ENCODE data around the gene ABCA8. TPM values are rescaled to one million over a fixed set of nuclear protein-coding genes. Genes with fewer than 3 reads are reported as not detected.
"Not testable (repeated sequence)": the region's sequence is repeated elsewhere in the genome, so short reads cannot be mapped to it uniquely, and the experiment has no call there.

Gene ABCA8
- total RNA-seq, 2 donors from 2014 or later: 5.6 to 15.6 TPM

DNA sequence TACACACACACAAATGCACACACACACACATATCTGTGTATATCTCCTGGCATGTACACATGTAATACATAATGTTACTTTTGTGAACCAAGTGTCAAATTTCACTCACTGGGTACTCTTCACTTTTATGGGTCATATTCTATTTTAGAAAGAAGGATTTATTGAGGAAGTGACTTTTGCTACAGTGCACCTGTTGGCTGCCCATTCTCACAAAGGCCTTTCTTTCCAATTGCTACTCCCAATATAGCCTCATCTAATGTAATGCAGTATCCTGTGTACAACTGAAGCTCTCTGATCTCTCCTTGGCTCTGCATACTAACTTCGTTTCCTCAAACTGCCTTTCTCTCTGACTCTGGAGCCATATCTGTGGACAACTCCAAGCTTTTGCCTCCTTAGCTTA lies 107.5 kb downstream of the ABCA8 start:
- ATAC-seq (peak; percentile 27), DNase-seq (no peak)
- intact Hi-C loops (cut with DNase I, micrococcal nuclease): no loop called here

DNA sequence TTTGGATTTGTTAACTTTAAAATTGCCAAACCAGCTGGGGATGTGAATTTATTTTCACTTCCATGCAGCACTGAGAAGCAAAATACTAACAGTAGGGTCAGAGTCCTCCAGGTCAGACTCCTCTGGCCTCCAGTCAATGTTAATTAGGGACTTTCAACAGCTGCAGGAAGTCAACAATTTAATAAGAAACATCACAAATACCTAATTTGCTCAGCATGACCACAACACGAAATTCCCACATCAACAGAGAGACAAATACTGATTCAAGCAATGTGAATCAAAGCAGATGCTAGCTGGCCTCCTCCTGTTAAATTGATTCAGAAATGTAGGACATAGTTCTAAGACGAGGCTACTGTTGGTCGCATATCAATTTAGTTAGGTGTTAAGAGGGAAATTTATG lies 111.7 kb downstream of the ABCA8 start:
- no peak for DNase-seq
- intact Hi-C loops (cut with DNase I, micrococcal nuclease): no loop called here
- no peak for ATAC-seq

- DNase-seq (no peak), ATAC-seq (no peak)
- intact Hi-C loops (cut with DNase I, micrococcal nuclease): no loop called here
These were observed 115.1 kb downstream of the ABCA8 start for GRCh38 chr17:68840073-68840472.

DNA sequence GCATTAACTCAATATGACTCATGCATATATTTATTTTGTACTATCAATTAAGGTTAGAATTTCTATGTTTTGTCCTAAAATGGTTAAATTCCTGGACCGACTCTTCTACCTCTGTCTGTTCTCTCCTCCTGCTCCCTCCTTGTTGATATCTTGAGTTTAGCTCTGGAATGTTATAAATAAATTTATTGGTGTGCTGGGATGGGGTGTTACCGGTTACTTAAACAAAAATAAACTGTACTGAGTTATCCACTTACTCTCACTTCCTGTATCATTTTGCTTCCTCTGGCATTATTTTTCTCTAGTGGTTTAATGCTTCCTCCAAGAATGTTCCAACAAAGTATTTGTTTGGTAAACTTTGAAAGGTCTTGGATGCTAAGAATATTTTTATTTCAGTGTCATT lies 120.1 kb downstream of the ABCA8 start:
- no peak for ATAC-seq
- intact Hi-C loops (cut with DNase I, micrococcal nuclease): no loop called here

DNA sequence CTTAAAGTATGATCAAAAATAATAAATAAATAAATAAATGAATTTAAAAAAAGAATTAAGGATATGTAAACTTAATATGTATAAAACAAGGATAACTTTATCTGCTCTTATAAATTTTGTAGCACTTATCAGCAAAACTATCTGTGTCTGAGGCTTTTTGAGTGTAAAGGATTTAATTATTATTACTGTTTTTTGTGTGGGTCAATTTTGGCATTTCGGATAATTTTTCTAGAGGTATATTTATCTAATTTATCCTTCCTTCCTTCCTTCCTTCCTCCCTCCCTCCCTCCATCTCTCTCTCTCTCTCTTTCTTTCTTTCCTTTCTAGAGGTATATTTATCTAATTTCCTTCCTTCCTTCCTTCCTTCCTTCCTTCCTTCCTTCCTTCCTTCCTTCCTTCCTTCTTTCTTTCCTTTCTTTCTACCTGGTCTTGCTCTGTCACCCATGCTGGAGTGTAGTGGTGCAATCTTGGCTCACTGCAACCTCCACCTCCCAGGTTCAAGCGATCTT lies 120.8 kb downstream of the ABCA8 start:
- ATAC-seq (no peak), DNase-seq (no peak)
- intact Hi-C loops (cut with DNase I, micrococcal nuclease): no loop called here

More for the DNA sequence above, 120.1 kb downstream of the ABCA8 start:
- no peak for DNase-seq

DNA sequence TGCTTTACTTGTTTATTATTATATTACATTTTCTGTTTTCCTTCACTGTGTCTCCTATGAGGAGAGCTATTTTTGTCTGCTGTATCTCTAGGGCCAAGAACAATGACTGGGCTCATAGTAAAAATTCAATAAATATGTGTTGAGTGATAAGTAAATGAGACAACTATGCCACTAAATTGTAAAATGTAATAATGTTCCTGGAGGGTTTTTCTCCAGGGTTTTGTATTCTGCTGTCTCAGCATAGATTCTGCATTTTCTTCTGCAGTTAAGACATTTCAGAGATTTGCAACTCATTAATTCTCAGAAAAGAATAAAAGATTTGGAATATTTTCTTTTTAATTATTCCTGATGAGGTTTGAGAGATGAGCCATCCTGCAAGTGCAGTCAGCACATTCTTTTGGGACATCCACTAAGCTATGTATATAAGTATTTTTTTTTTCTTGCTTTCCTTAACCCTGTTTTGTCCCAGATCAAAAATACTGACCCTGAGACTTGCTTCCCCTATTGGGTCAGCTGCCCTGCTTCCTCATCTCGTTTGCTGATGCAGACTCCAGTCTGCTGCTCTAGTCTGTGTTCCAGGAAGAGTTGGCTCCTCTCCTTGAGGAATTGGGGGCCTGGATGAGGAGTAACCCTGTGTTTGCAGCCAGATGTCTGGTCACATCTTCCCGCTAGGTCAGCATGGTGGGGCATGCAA lies 122.9 kb downstream of the ABCA8 start:
- DNase-seq (peak in 1 of 2 donors; percentile 43), ATAC-seq (no peak)
- intact Hi-C loops (cut with DNase I, micrococcal nuclease): no loop called here

- intact Hi-C loops (cut with DNase I, micrococcal nuclease): no loop called here
- no peak for DNase-seq
- no peak for ATAC-seq
These were observed 124.0 kb downstream of the ABCA8 start for GRCh38 chr17:68831170-68831569.

GRCh38 chr17:68830313-68830712 lies 124.9 kb downstream of the ABCA8 start:
- intact Hi-C loops (cut with DNase I, micrococcal nuclease): no loop called here
- DNase-seq (no peak), ATAC-seq (no peak)

DNA sequence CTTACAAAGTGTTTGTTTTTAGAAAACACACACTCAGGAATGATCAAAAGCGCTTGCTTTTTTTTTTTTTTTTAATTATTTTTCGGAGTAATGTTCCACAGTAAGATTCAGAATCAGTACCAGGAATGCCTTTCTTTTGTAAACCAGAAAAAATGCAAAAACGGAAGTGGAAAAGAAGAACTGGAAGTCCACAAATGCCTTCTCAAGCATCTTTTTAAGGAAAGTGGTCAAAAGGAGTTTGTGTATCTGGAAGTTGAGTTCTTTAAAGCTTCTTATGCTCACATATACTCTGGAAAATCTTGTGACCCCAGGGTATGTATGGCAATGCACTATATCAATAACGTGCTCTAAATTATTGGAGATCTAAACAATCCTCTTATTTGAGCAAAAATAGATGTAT lies 126.0 kb downstream of the ABCA8 start:
- ATAC-seq: no peak
- no peak for DNase-seq
- intact Hi-C loops (cut with DNase I, micrococcal nuclease): no loop called here

GRCh38 chr17:68824707-68825106 lies 130.5 kb downstream of the ABCA8 start:
- intact Hi-C loops (cut with DNase I, micrococcal nuclease): no loop called here
- ATAC-seq (no peak), DNase-seq (no peak)

GRCh38 chr17:68824185-68824584 lies 131.0 kb downstream of the ABCA8 start:
- ATAC-seq; DNase-seq; intact Hi-C loops (cut with DNase I, micrococcal nuclease): not testable (repeated sequence)

DNA sequence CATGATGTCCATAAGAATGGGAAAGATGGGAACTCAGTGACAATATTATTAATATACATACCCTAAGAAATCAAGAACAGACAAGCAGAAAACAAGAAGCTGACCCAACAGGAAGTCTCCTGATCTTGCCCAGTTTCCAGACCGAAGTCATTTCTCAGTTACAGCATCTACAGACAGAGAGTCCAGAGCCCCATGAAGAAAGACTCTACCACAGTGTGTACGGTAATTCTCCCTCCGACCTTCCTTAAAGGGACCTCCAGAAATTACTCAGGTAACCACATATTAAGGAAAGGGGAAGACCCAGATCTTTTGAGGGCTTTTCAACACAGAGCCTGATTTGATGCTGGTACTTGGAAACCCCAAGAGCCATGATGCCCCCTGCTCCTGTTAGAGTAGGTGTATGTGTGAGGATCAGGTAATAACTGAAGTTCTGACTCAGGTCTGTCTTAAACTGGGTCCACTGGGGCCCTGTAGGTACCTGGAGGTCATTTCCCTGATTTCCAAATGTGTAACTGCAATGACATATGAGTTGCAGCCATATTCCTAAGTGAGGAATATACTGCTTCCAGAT lies 132.4 kb downstream of the ABCA8 start:
- intact Hi-C loops (cut with DNase I, micrococcal nuclease): no loop called here
- DNase-seq (no peak), ATAC-seq (no peak)

DNA sequence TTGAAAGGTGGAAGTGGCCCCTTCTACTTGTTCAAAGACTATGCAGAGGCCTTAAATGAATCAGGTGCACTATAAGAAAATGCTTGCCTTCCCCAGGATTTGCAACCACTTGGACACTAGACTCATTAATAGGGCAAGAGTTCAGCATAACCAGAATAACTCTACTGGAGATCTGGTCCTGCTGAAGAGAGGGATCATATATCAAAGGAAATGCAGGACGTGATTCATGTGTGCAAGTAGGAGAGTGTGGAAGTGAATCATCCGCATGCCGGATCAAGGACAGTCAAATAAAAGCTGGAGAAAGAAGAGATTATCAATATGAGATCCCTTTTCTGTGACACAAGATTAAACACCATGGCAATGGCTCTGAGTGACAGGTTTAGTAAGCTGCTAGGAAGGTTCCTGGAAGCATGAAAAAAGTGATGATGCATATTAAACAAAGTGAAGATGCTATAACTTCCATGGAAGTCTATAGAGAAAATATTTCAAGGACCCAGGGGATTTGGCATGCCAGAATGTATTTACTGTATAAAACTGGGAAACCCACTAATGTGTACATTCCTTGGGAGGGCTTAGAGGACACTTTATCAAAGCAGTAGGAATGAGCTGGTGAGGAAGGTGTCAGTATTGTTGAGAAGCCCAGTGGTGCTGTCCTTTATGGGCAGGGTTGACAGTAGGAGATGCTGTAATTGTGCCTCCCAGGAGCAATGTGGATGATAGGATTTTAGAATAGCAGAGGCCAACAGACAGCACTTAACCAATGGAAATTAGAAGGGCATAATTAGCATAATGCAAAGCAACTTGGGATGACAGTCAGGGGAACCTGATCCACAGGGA lies 133.1 kb downstream of the ABCA8 start:
- intact Hi-C loops (cut with DNase I, micrococcal nuclease): no loop called here
- DNase-seq: no peak
- ATAC-seq: no peak

- DNase-seq: no peak
- intact Hi-C loops (cut with DNase I, micrococcal nuclease): no loop called here
- no peak for ATAC-seq
These were observed 134.2 kb downstream of the ABCA8 start for GRCh38 chr17:68820825-68821481.

GRCh38 chr17:68820476-68820824 lies 134.7 kb downstream of the ABCA8 start:
- ATAC-seq: no peak
- DNase-seq: no peak
- intact Hi-C loops (cut with DNase I, micrococcal nuclease): no loop called here

DNA sequence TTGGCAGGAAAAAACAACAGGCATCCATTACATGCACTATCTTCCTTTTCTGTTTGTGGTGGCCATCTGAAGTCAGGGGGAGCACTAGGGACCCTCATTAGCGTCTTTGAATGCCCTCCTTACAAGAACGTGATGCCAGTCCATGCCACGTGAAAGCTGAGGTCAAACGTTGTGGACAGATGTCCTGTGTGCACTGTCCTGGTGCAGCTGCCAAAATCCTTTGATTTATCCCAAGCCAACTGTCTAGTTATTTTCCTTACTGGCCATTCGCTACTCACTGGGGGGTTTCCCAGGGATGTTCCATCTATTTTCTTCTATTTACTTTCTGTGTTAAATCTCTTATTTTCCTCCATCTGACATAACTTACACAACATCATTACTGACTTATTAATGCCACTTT lies 135.7 kb downstream of the ABCA8 start:
- intact Hi-C loops (cut with DNase I, micrococcal nuclease): no loop called here

More for the DNA sequence above, 135.7 kb downstream of the ABCA8 start:
- DNase-seq: no peak
- no peak for ATAC-seq
